Fibroblast of lung (primary cell): ENCODE measurements around the gene SCAPER. TPM values are rescaled to one million over a fixed set of nuclear protein-coding genes. Genes with fewer than 3 reads are reported as not detected.

ENCODE experiments used
- DNase-seq, 2 donors: peaks; one replicate each; pipeline versions ENCODE4 v3.0.0 to v3.0.0-alpha.2; 2010; ENCODE audit warnings: low read depth in 2 of 2
- H2AFZ ChIP-seq: 2 replicates; pipeline ENCODE4 v1.5.1; 2012; ENCODE audit warnings: low read length, control low read depth, inconsistent platforms
- H3K27ac ChIP-seq: 2 replicates; pipeline ENCODE4 v1.5.1; 2011; ENCODE audit warnings: low read length, control low read depth; ENCODE audit not compliant: insufficient read depth
- H3K27me3 ChIP-seq: 2 replicates; pipeline ENCODE4 v1.5.1; 2011; ENCODE audit warnings: mild to moderate bottlenecking, low read length; ENCODE audit not compliant: control insufficient read depth, insufficient read depth
- H3K36me3 ChIP-seq: 2 replicates; pipeline ENCODE4 v1.5.1; 2011; ENCODE audit warnings: low read length; ENCODE audit not compliant: control insufficient read depth, insufficient read depth
- H3K4me1 ChIP-seq: 2 replicates; pipeline ENCODE4 v1.5.1; 2011; ENCODE audit warnings: low read length; ENCODE audit not compliant: control insufficient read depth, insufficient read depth; ENCODE audit errors: extremely low read depth
- H3K4me2 ChIP-seq: 2 replicates; pipeline ENCODE4 v1.5.1; 2011; ENCODE audit warnings: low read length, control low read depth; ENCODE audit not compliant: insufficient read depth; ENCODE audit errors: extremely low read depth
- H3K4me3 ChIP-seq, 4 experiments: fragments of 200-600 bp in 1 of 4; sonication (generic) in 1 of 4; replicated peaks in 1 of 4; 2 replicates each; pipeline ENCODE4 v1.5.1; 2011 to 2016; ENCODE audit warnings: low read length in 4 of 4, low read depth in 3 of 4, mild to moderate bottlenecking in 3 of 4, control low read depth in 2 of 4, inconsistent platforms in 1 of 4, mixed read lengths in 1 of 4; ENCODE audit not compliant: insufficient read depth in 1 of 4; ENCODE audit errors: control extremely low read depth in 1 of 4
- H3K79me2 ChIP-seq: 2 replicates; pipeline ENCODE4 v1.5.1; 2012; ENCODE audit warnings: mild to moderate bottlenecking, low read length, inconsistent platforms; ENCODE audit not compliant: control insufficient read depth, insufficient read depth
- H3K9ac ChIP-seq: 2 replicates; pipeline ENCODE4 v1.5.1; 2011; ENCODE audit warnings: mild to moderate bottlenecking, low read length, control low read depth; ENCODE audit not compliant: insufficient read depth
- H3K9me3 ChIP-seq: 2 replicates; pipeline ENCODE4 v1.5.1; 2012; ENCODE audit warnings: low read depth, low read length; ENCODE audit not compliant: control insufficient read depth, insufficient read depth
- H4K20me1 ChIP-seq: 2 replicates; pipeline ENCODE4 v1.5.1; 2011; ENCODE audit warnings: low read length; ENCODE audit not compliant: control insufficient read depth, insufficient read depth; ENCODE audit errors: extremely low read depth
- EZH2 ChIP-seq: IDR thresholded peaks from 2 replicates; pipeline ENCODE4 v1.5.1; 2012; ENCODE audit warnings: low read length, control low read depth, mild to moderate bottlenecking; ENCODE audit errors: missing control alignments
- polyA minus RNA-seq: library from RNA; depleted of rRNA, polyadenylated mRNA; stranded (reverse); fragments of >200 nt; gene quantifications from 2 replicates; pipeline ENCODE4 v1.2.3, GENCODE V29; 2011; ENCODE audit warnings: low replicate concordance
- polyA plus RNA-seq, 2 donors: library from polyadenylated mRNA; depleted of rRNA in 1 of 2; stranded (reverse) in 1 of 2; unstranded in 1 of 2; fragments of >200 nt; gene quantifications; 2 replicates each; pipeline ENCODE4 v1.2.1, GENCODE V29; 2011 to 2012; ENCODE audit warnings: missing spikeins in 1 of 2
- total RNA-seq: library from RNA; depleted of rRNA; stranded (reverse); fragments of >200 nt; gene quantifications from 2 replicates; pipeline ENCODE4 v1.2.1, GENCODE V29; 2014
- TF ChIP-seq, protein P1 (sequence below), 2 donors: IDR thresholded peaks in 1 of 2; conservative IDR thresholded peaks in 1 of 2; 1 replicate in 1 of 2; 2 replicates in 1 of 2; pipeline ENCODE4 v1.5.1; 2011 to 2012; ENCODE audit warnings: low read length in 2 of 2, control low read depth in 1 of 2, inconsistent platforms in 1 of 2, low read depth in 1 of 2, mild to moderate bottlenecking in 1 of 2

Gene SCAPER, protein sequence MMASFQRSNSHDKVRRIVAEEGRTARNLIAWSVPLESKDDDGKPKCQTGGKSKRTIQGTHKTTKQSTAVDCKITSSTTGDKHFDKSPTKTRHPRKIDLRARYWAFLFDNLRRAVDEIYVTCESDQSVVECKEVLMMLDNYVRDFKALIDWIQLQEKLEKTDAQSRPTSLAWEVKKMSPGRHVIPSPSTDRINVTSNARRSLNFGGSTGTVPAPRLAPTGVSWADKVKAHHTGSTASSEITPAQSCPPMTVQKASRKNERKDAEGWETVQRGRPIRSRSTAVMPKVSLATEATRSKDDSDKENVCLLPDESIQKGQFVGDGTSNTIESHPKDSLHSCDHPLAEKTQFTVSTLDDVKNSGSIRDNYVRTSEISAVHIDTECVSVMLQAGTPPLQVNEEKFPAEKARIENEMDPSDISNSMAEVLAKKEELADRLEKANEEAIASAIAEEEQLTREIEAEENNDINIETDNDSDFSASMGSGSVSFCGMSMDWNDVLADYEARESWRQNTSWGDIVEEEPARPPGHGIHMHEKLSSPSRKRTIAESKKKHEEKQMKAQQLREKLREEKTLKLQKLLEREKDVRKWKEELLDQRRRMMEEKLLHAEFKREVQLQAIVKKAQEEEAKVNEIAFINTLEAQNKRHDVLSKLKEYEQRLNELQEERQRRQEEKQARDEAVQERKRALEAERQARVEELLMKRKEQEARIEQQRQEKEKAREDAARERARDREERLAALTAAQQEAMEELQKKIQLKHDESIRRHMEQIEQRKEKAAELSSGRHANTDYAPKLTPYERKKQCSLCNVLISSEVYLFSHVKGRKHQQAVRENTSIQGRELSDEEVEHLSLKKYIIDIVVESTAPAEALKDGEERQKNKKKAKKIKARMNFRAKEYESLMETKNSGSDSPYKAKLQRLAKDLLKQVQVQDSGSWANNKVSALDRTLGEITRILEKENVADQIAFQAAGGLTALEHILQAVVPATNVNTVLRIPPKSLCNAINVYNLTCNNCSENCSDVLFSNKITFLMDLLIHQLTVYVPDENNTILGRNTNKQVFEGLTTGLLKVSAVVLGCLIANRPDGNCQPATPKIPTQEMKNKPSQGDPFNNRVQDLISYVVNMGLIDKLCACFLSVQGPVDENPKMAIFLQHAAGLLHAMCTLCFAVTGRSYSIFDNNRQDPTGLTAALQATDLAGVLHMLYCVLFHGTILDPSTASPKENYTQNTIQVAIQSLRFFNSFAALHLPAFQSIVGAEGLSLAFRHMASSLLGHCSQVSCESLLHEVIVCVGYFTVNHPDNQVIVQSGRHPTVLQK (N-terminal part only)
- total RNA-seq = 5.6 and 9.1 TPM in 2 replicates
- 1.7 and 2.3 TPM in 2 replicates for polyA plus RNA-seq
- 3.3 and 5.3 TPM in 2 replicates for polyA plus RNA-seq (2012)
- 0.82 and 1.4 TPM in 2 replicates for polyA minus RNA-seq

DNA sequence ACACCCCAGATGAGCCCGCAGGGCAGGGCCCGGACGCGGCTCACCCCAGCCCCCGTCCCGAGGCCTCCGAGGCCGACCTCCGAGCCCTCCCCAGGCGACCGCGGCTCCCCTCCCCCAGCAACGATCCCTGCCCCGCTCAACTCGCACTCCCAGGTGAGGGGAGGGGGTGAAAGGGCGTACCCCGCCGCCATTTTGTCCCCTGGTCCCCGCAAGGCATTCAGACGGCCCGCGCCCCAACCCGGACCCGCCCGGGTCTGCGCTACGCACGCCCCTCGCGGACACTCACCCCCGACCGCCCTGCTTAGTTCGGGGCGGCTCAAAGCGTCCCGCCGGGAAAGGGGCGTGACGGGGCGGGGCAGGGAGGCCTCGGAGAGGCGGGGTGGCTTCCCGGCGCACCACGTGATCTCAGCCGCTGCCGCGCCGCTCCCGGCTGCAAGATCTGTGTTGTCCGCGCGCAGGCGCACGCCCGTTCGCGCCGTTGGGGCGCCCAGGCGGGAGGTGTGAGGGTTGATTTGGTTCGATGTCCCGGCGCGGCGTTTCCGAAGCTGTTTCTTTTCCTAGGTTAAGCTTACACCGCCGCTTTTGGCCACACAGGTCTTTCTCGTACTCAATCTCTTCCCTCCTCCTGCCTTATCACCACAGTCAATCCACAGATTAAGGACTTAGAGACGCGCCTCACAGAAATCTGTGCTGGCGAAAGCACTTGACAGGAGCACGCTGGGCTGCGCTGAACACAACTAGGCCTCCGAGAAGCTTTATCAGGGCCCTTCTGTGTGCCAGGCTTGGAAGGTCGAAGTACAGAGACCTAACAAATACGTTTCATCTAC lies at the start of gene SCAPER:
TSS of gene SCAPER (minus strand) at position 328 of the 827 bp plus-strand sequence. CDS start 21,523 bp downstream, outside the sequence.
- Histone ChIP-seq H2AFZ (peak within 1 kb of the TSS; percentile 87), H3K27me3 (no peaks in the 10 kb centered on the region), H3K36me3 (no peaks in the 10 kb centered on the region), H3K9ac (peak within 1 kb of the TSS; percentile 79), H3K4me2 (peak within 1 kb of the TSS; percentile 99), H3K79me2 (peaks cover 4% of the 10 kb centered on the region), H3K4me3 (peak within 1 kb of the TSS; percentile 61 to 89 (median 73)), H3K9me3 (no peaks in the 10 kb centered on the region), H4K20me1 (no peaks in the 10 kb centered on the region), H3K4me1 (peaks cover 15% of the 10 kb centered on the region), H3K27ac (peak within 1 kb of the TSS; percentile 67)
- peak; percentile 83 to 85 for DNase-seq
- no peak for TF ChIP-seq EZH2
- TF ChIP-seq, protein P1, sequence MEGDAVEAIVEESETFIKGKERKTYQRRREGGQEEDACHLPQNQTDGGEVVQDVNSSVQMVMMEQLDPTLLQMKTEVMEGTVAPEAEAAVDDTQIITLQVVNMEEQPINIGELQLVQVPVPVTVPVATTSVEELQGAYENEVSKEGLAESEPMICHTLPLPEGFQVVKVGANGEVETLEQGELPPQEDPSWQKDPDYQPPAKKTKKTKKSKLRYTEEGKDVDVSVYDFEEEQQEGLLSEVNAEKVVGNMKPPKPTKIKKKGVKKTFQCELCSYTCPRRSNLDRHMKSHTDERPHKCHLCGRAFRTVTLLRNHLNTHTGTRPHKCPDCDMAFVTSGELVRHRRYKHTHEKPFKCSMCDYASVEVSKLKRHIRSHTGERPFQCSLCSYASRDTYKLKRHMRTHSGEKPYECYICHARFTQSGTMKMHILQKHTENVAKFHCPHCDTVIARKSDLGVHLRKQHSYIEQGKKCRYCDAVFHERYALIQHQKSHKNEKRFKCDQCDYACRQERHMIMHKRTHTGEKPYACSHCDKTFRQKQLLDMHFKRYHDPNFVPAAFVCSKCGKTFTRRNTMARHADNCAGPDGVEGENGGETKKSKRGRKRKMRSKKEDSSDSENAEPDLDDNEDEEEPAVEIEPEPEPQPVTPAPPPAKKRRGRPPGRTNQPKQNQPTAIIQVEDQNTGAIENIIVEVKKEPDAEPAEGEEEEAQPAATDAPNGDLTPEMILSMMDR (conservative IDR thresholded peaks at IDR 0.05 in 1 of 2, IDR thresholded peaks at IDR 0.05 in 1 of 2; ENCODE audit: low read depth in 1 of 2, low read length in 2 of 2) = no peak

DNA sequence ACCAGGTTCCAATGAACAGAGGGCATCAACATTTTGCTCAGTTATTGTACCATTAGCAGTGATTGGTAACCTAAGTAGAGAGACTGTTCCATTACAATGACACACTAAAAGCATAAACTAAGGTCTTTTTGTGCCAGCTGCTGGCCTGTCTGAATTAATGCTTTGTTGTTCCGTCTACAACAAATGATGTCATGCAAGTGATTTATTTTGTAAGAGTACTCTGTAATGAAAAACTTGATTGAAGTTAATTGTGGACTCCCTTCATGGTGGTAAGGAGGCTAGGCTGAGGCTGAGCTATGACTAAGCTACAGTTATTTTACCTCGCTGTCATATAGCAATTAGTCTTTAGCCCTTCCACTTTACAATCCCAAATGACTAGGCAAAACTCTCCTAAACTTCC lies 49.6 kb upstream of the SCAPER start:
- peak; percentile 8 to 43 for DNase-seq
- H3K9me3 ChIP-seq = no peaks in the 10 kb centered on the region
- H3K79me2 ChIP-seq = no peaks in the 10 kb centered on the region
- H3K4me2 ChIP-seq = no peak overlapping the region
- no peaks in the 10 kb centered on the region for H3K36me3 ChIP-seq
- no peak overlapping the region for H3K4me3 ChIP-seq
- H3K9ac ChIP-seq = no peak overlapping the region
- H3K27ac ChIP-seq = no peak overlapping the region
- H4K20me1 ChIP-seq = no peaks in the 10 kb centered on the region
- H2AFZ ChIP-seq = no peak overlapping the region
- TF ChIP-seq, protein P1 (conservative IDR thresholded peaks at IDR 0.05 in 1 of 2, IDR thresholded peaks at IDR 0.05 in 1 of 2; ENCODE audit: low read depth in 1 of 2, low read length in 2 of 2) = no peak
- TF ChIP-seq EZH2 = no peak
- H3K27me3 ChIP-seq = no peaks in the 10 kb centered on the region
- H3K4me1 ChIP-seq = no peaks in the 10 kb centered on the region
